ENCODE data around the gene RBM19. TPM values are rescaled to one million over a fixed set of nuclear protein-coding genes. Genes with fewer than 3 reads are reported as not detected.

Gene RBM19
- total and polyA plus RNA-seq, 2 donors (not counting 1 experiment from before 2014, with no cell fraction given): 10.5 to 16.5 TPM

DNA sequence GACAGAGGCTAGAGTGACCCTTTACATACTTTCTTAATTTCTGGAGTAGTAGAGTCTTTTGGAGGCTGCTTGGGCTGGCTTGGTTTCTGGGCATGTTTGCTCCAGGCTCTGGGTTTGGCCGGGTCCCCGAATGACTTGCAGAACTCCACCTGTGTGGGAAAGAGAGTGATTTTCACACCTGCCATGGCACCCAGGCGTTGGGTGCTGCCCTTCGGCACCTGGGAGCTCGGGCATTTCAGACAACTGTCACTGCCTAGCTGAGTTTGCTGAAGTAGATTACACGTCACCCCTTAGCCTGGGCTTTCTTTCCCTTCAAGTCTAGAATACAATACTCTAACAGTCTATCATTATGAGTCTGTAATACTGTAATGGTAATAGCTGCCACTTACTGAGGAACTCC, 6.1 kb downstream of the RBM19 start:
- H3K4me3 ChIP-seq (replicated peaks in 1 of 4; ENCODE audit: control extremely low read depth in 1 of 4, insufficient read depth in 1 of 4, low read depth in 3 of 4, low read length in 4 of 4): no peak overlapping the region
- H3K36me3 ChIP-seq (ENCODE audit: control insufficient read depth, insufficient read depth, low read length): peaks cover 13% of the 10 kb centered on the region
- no peaks in the 10 kb centered on the region for H3K9me3 ChIP-seq (ENCODE audit: control insufficient read depth, insufficient read depth, low read depth, low read length)
- H3K27ac ChIP-seq (ENCODE audit: insufficient read depth, low read length): no peak overlapping the region
- H2AFZ ChIP-seq (ENCODE audit: low read length): no peak overlapping the region
- no peak for DNase-seq (ENCODE audit: low read depth in 2 of 2)
- no peaks in the 10 kb centered on the region for H4K20me1 ChIP-seq (ENCODE audit: control insufficient read depth, extremely low read depth, insufficient read depth, low read length)
- TF ChIP-seq EZH2 (IDR thresholded peaks at IDR 0.05; ENCODE audit: low read length, missing control alignments): no peak
- TF ChIP-seq, protein P1, sequence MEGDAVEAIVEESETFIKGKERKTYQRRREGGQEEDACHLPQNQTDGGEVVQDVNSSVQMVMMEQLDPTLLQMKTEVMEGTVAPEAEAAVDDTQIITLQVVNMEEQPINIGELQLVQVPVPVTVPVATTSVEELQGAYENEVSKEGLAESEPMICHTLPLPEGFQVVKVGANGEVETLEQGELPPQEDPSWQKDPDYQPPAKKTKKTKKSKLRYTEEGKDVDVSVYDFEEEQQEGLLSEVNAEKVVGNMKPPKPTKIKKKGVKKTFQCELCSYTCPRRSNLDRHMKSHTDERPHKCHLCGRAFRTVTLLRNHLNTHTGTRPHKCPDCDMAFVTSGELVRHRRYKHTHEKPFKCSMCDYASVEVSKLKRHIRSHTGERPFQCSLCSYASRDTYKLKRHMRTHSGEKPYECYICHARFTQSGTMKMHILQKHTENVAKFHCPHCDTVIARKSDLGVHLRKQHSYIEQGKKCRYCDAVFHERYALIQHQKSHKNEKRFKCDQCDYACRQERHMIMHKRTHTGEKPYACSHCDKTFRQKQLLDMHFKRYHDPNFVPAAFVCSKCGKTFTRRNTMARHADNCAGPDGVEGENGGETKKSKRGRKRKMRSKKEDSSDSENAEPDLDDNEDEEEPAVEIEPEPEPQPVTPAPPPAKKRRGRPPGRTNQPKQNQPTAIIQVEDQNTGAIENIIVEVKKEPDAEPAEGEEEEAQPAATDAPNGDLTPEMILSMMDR (conservative IDR thresholded peaks at IDR 0.05 in 1 of 2, IDR thresholded peaks at IDR 0.05 in 1 of 2; ENCODE audit: low read depth in 1 of 2, low read length in 2 of 2): no peak
- H3K4me2 ChIP-seq (ENCODE audit: extremely low read depth, insufficient read depth, low read length): no peak overlapping the region
- H3K4me1 ChIP-seq (ENCODE audit: control insufficient read depth, extremely low read depth, insufficient read depth, low read length): no peaks in the 10 kb centered on the region
- H3K27me3 ChIP-seq (ENCODE audit: control insufficient read depth, insufficient read depth, low read length): no peaks in the 10 kb centered on the region
- H3K79me2 ChIP-seq (ENCODE audit: control insufficient read depth, insufficient read depth, low read length): peaks cover 15% of the 10 kb centered on the region
- H3K9ac ChIP-seq (ENCODE audit: insufficient read depth, low read length): no peak overlapping the region

DNA sequence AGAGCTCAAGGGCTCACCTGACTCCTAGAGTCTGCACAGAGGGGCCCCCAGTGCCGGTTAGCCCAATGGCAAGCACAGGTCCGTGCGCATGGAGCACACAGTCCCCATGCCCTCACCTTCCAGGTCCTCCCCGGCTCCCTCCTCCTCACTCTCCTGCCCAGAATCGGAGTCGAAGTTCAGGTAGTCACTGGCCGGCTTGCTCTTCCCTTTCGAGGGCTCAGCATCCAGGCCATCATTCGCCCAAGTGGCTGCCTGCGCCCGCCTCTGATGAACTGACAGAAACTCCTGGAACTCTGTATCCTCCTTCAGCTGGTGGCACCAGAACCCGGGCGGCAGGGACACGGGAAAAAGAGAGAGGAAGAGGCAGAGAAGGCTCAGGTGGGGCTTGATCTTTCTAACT, 7.0 kb downstream of the RBM19 start:
- no peaks in the 10 kb centered on the region for H3K4me1 ChIP-seq (ENCODE audit: control insufficient read depth, extremely low read depth, insufficient read depth, low read length)
- no peak overlapping the region for H2AFZ ChIP-seq (ENCODE audit: low read length)
- no peak overlapping the region for H3K4me3 ChIP-seq (replicated peaks in 1 of 4; ENCODE audit: control extremely low read depth in 1 of 4, insufficient read depth in 1 of 4, low read depth in 3 of 4, low read length in 4 of 4)
- H3K27me3 ChIP-seq (ENCODE audit: control insufficient read depth, insufficient read depth, low read length): no peaks in the 10 kb centered on the region
- no peaks in the 10 kb centered on the region for H3K9me3 ChIP-seq (ENCODE audit: control insufficient read depth, insufficient read depth, low read depth, low read length)
- no peak for TF ChIP-seq EZH2 (IDR thresholded peaks at IDR 0.05; ENCODE audit: low read length, missing control alignments)
- TF ChIP-seq, protein P1 (conservative IDR thresholded peaks at IDR 0.05 in 1 of 2, IDR thresholded peaks at IDR 0.05 in 1 of 2; ENCODE audit: low read depth in 1 of 2, low read length in 2 of 2): no peak
- H3K79me2 ChIP-seq (ENCODE audit: control insufficient read depth, insufficient read depth, low read length): peaks cover 6% of the 10 kb centered on the region
- no peaks in the 10 kb centered on the region for H4K20me1 ChIP-seq (ENCODE audit: control insufficient read depth, extremely low read depth, insufficient read depth, low read length)
- H3K9ac ChIP-seq (ENCODE audit: insufficient read depth, low read length): no peak overlapping the region
- peaks cover 19% of the 10 kb centered on the region for H3K36me3 ChIP-seq (ENCODE audit: control insufficient read depth, insufficient read depth, low read length)
- DNase-seq (ENCODE audit: low read depth in 2 of 2): no peak
- H3K4me2 ChIP-seq (ENCODE audit: extremely low read depth, insufficient read depth, low read length): no peak overlapping the region
- H3K27ac ChIP-seq (ENCODE audit: insufficient read depth, low read length): no peak overlapping the region

DNA sequence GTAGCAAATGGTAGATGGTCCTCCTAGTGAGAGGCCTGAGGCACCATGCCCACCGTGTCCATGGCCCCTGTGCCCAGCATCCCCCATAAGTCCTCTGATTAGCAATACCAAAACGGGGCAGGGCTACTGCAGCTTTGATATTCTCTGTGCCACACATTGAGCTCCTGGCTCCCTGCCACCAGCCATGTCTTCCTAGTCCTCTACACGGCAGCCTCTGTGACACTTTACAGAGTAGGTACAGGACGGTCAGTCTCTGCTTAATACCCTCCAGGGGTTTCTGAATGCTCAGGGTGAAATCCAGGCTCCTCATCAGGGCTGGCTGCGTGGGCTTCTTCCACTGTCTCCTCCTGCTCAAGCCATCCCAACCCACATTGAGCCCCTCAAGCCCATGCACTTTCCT, 8.0 kb downstream of the RBM19 start:
- Histone ChIP-seq H3K9ac (ENCODE audit: insufficient read depth, low read length) (no peak overlapping the region), H3K36me3 (ENCODE audit: control insufficient read depth, insufficient read depth, low read length) (peaks cover 19% of the 10 kb centered on the region), H3K27ac (ENCODE audit: insufficient read depth, low read length) (no peak overlapping the region), H3K4me2 (ENCODE audit: extremely low read depth, insufficient read depth, low read length) (no peak overlapping the region), H3K4me1 (ENCODE audit: control insufficient read depth, extremely low read depth, insufficient read depth, low read length) (no peaks in the 10 kb centered on the region), H3K9me3 (ENCODE audit: control insufficient read depth, insufficient read depth, low read depth, low read length) (no peaks in the 10 kb centered on the region), H3K27me3 (ENCODE audit: control insufficient read depth, insufficient read depth, low read length) (no peaks in the 10 kb centered on the region), H3K79me2 (ENCODE audit: control insufficient read depth, insufficient read depth, low read length) (no peaks in the 10 kb centered on the region), H4K20me1 (ENCODE audit: control insufficient read depth, extremely low read depth, insufficient read depth, low read length) (no peaks in the 10 kb centered on the region), H3K4me3 (replicated peaks in 1 of 4; ENCODE audit: control extremely low read depth in 1 of 4, insufficient read depth in 1 of 4, low read depth in 3 of 4, low read length in 4 of 4) (no peak overlapping the region), H2AFZ (ENCODE audit: low read length) (no peak overlapping the region)
- no peak for DNase-seq (ENCODE audit: low read depth in 2 of 2)
- TF ChIP-seq EZH2 (IDR thresholded peaks at IDR 0.05; ENCODE audit: low read length, missing control alignments): no peak
- TF ChIP-seq, protein P1 (conservative IDR thresholded peaks at IDR 0.05 in 1 of 2, IDR thresholded peaks at IDR 0.05 in 1 of 2; ENCODE audit: low read depth in 1 of 2, low read length in 2 of 2): no peak
